Gastrocnemius medialis (tissue), 4 donors: ENCODE data around the gene RPP30.

Experiments used
- CTCF ChIP-seq, 5 experiments: fragments of 450-650 bp in 3 of 5; fragments of 200-600 bp in 2 of 5; sonication (generic) in 2 of 5; IDR thresholded peaks in 4 of 5; conservative IDR thresholded peaks in 1 of 5; 1 replicate in 4 of 5; 2 replicates in 1 of 5; pipeline ENCODE4 v1.5.1; 2016 to 2019; ENCODE audit warnings: antibody characterized with exemption in 5 of 5, mild to moderate bottlenecking in 3 of 5, moderate library complexity in 3 of 5
- POLR2A ChIP-seq, 2 donors: fragments of 450-650 bp; IDR thresholded peaks; one replicate each; pipeline ENCODE4 v1.6.1; 2017; ENCODE audit warnings: antibody characterized with exemption in 2 of 2, mild to moderate bottlenecking in 2 of 2, moderate library complexity in 2 of 2

- TF ChIP-seq CTCF (IDR thresholded peaks at IDR 0.05 in 4 of 5, conservative IDR thresholded peaks at IDR 0.05 in 1 of 5) (no peak), POLR2A (IDR thresholded peaks at IDR 0.05) (peak; percentile 31 to 41)
Measured at GRCh38 chr10:90871766-90872647, at the start of gene RPP30.
